Astrocyte (in vitro differentiated cells and primary cell): ENCODE measurements around the gene RAI2. TPM values are rescaled to one million over a fixed set of nuclear protein-coding genes. Genes with fewer than 3 reads are reported as not detected.

Experiments used
- DNase-seq: peaks from one replicate; pipeline ENCODE4 v3.0.0-alpha.2; 2010; ENCODE audit warnings: low read depth
- FAIRE-seq: peaks from 2 replicates; lab custom pipeline; 2011; peaks lifted over from hg19 to GRCh38; lab: Jason Lieb, UNC
- H2AFZ ChIP-seq: 2 replicates; pipeline ENCODE4 v1.6.0; 2012; ENCODE audit warnings: low read depth, low read length, inconsistent platforms
- H3K27ac ChIP-seq: 2 replicates; pipeline ENCODE4 v1.5.1; 2011; ENCODE audit warnings: low read depth, low read length, inconsistent platforms
- H3K27me3 ChIP-seq: 2 replicates; pipeline ENCODE4 v1.6.0; 2011; ENCODE audit warnings: low read length, inconsistent platforms; ENCODE audit not compliant: insufficient read depth
- H3K36me3 ChIP-seq: 2 replicates; pipeline ENCODE4 v1.5.1; 2011; ENCODE audit warnings: low read length, inconsistent platforms; ENCODE audit not compliant: insufficient read depth
- H3K4me1 ChIP-seq: 2 replicates; pipeline ENCODE4 v1.5.1; 2011; ENCODE audit warnings: low read length, inconsistent platforms; ENCODE audit not compliant: insufficient read depth
- H3K4me2 ChIP-seq: 2 replicates; pipeline ENCODE4 v1.6.0; 2012; ENCODE audit warnings: low read length, inconsistent platforms
- H3K4me3 ChIP-seq: 2 replicates; pipeline ENCODE4 v1.5.1; 2011; ENCODE audit warnings: low read depth, mild to moderate bottlenecking, low read length, inconsistent platforms; ENCODE audit not compliant: insufficient read depth
- H3K79me2 ChIP-seq: 2 replicates; pipeline ENCODE4 v1.6.0; 2012; ENCODE audit warnings: mild to moderate bottlenecking, low read length, inconsistent platforms; ENCODE audit not compliant: insufficient read depth
- H3K9ac ChIP-seq: 2 replicates; pipeline ENCODE4 v1.6.0; 2012; ENCODE audit warnings: mild to moderate bottlenecking, low read length, inconsistent platforms
- H3K9me3 ChIP-seq: 2 replicates; pipeline ENCODE4 v1.5.1; 2012; ENCODE audit warnings: low read depth, mild to moderate bottlenecking, low read length, inconsistent platforms; ENCODE audit not compliant: insufficient read depth
- H4K20me1 ChIP-seq: 2 replicates; pipeline ENCODE4 v1.6.0; 2012; ENCODE audit warnings: low read length, inconsistent platforms; ENCODE audit not compliant: insufficient read depth
- H3K27ac Mint-ChIP-seq: one replicate; pipeline ENCODE4 v1.8.0; 2021; ENCODE audit warnings: mild to moderate bottlenecking, mixed read lengths; ENCODE audit not compliant: unreplicated experiment
- H3K27me3 Mint-ChIP-seq: one replicate; pipeline ENCODE4 v1.8.0; 2021; ENCODE audit warnings: low read depth, mixed read lengths; ENCODE audit not compliant: unreplicated experiment
- H3K36me3 Mint-ChIP-seq: one replicate; pipeline ENCODE4 v1.8.0; 2021; ENCODE audit warnings: low read depth, mixed read lengths; ENCODE audit not compliant: unreplicated experiment
- H3K4me1 Mint-ChIP-seq: one replicate; pipeline ENCODE4 v1.8.0; 2021; ENCODE audit warnings: low read depth, mixed read lengths; ENCODE audit not compliant: unreplicated experiment
- H3K4me3 Mint-ChIP-seq: one replicate; pipeline ENCODE4 v1.8.0; 2021; ENCODE audit warnings: mild to moderate bottlenecking, moderate library complexity, mixed read lengths; ENCODE audit not compliant: unreplicated experiment
- H3K9me3 Mint-ChIP-seq: one replicate; pipeline ENCODE4 v1.8.0; 2021; ENCODE audit warnings: mild to moderate bottlenecking, mixed read lengths; ENCODE audit not compliant: unreplicated experiment
- EZH2 ChIP-seq: IDR thresholded peaks from 2 replicates; pipeline ENCODE4 v1.6.1; 2012; ENCODE audit warnings: mild to moderate bottlenecking, low read length, inconsistent platforms; ENCODE audit not compliant: insufficient read depth
- total RNA-seq: library from RNA; stranded (reverse); gene quantifications from 2 replicates; pipeline ENCODE4 v1.2.1, GENCODE V29; 2021
- TF ChIP-seq, protein P1 (sequence below): IDR thresholded peaks from 2 replicates; pipeline ENCODE4 v1.5.1; 2011; ENCODE audit warnings: low read depth, mild to moderate bottlenecking, inconsistent platforms, low read length, moderate library complexity; ENCODE audit not compliant: insufficient read depth

Gene RAI2
- total RNA-seq, 1 donor from 2014 or later: 0.66 TPM

DNA sequence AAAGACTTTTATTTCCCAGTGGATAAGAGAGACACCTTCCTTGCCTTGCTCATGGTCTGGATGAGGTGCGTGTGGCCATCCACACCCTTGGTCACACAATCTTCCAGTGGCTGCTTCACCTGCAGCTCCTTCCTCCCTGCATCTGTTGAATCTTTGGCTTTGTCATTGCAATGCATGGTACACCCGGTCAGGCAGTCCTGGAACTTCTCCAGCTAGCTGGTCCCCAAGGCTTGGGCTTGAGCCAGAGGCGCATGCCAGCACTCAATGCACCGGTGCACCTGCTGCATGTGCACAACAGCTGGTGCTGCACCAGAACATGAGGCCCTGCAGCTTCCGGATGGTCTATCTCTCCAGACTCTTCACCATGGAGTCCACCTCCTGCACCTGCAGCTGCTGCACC lies 92.1 kb downstream of the RAI2 start:
- H4K20me1 ChIP-seq: no peaks in the 10 kb centered on the region
- H3K36me3 ChIP-seq: no peaks in the 10 kb centered on the region
- no peak overlapping the region for H3K4me3 ChIP-seq
- no peak for FAIRE-seq
- H3K79me2 ChIP-seq: no peaks in the 10 kb centered on the region
- Mint-ChIP-seq H3K27me3 (no peaks in the 10 kb centered on the region), H3K4me3 (no peak overlapping the region), H3K36me3 (no peaks in the 10 kb centered on the region), H3K27ac (no peak overlapping the region), H3K9me3 (no peaks in the 10 kb centered on the region), H3K4me1 (no peaks in the 10 kb centered on the region)
- H3K4me2 ChIP-seq: no peak overlapping the region
- DNase-seq: no peak
- H3K4me1 ChIP-seq: no peaks in the 10 kb centered on the region
- TF ChIP-seq, protein P1, sequence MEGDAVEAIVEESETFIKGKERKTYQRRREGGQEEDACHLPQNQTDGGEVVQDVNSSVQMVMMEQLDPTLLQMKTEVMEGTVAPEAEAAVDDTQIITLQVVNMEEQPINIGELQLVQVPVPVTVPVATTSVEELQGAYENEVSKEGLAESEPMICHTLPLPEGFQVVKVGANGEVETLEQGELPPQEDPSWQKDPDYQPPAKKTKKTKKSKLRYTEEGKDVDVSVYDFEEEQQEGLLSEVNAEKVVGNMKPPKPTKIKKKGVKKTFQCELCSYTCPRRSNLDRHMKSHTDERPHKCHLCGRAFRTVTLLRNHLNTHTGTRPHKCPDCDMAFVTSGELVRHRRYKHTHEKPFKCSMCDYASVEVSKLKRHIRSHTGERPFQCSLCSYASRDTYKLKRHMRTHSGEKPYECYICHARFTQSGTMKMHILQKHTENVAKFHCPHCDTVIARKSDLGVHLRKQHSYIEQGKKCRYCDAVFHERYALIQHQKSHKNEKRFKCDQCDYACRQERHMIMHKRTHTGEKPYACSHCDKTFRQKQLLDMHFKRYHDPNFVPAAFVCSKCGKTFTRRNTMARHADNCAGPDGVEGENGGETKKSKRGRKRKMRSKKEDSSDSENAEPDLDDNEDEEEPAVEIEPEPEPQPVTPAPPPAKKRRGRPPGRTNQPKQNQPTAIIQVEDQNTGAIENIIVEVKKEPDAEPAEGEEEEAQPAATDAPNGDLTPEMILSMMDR: no peak
- no peak for TF ChIP-seq EZH2
- H3K27me3 ChIP-seq: no peaks in the 10 kb centered on the region
- H2AFZ ChIP-seq: no peak overlapping the region
- H3K9me3 ChIP-seq: no peaks in the 10 kb centered on the region
- no peak overlapping the region for H3K9ac ChIP-seq
- H3K27ac ChIP-seq: no peak overlapping the region

DNA sequence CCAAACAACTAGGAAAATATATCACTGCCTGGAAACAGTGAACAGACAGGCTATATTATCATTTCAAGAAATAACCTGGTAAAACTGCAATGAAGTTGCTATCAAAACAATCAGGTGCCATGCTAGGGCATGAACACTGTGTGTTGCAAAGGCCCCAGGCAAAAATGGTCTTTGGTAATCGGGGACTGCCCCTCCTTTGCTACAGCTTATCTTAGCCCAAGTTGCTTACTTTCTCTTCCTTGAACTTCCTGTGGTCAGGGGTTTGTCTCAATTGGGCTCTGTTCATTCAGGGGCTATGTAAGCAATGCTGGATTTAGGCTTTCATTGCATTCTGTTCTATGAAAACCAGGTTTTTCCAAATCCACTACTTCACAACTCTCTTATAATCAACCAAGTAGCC lies 93.4 kb downstream of the RAI2 start:
- no peak for TF ChIP-seq EZH2
- TF ChIP-seq, protein P1: no peak
- Histone ChIP-seq H3K9ac (no peak overlapping the region), H2AFZ (no peak overlapping the region), H4K20me1 (no peaks in the 10 kb centered on the region), H3K27me3 (no peaks in the 10 kb centered on the region), H3K79me2 (no peaks in the 10 kb centered on the region), H3K9me3 (no peaks in the 10 kb centered on the region), H3K4me3 (no peak overlapping the region), H3K4me2 (no peak overlapping the region), H3K36me3 (no peaks in the 10 kb centered on the region), H3K4me1 (no peaks in the 10 kb centered on the region), H3K27ac (no peak overlapping the region)
- no peaks in the 10 kb centered on the region for H3K27me3 Mint-ChIP-seq
- no peaks in the 10 kb centered on the region for H3K9me3 Mint-ChIP-seq
- no peaks in the 10 kb centered on the region for H3K4me1 Mint-ChIP-seq
- H3K36me3 Mint-ChIP-seq: no peaks in the 10 kb centered on the region
- no peak overlapping the region for H3K4me3 Mint-ChIP-seq
- DNase-seq (no peak), FAIRE-seq (no peak)
- no peak overlapping the region for H3K27ac Mint-ChIP-seq

- H3K9me3 ChIP-seq: no peaks in the 10 kb centered on the region
- H4K20me1 ChIP-seq: no peaks in the 10 kb centered on the region
- no peaks in the 10 kb centered on the region for H3K27me3 ChIP-seq
- FAIRE-seq (no peak), DNase-seq (no peak)
- H3K36me3 ChIP-seq: no peaks in the 10 kb centered on the region
- no peaks in the 10 kb centered on the region for H3K4me1 Mint-ChIP-seq
- no peaks in the 10 kb centered on the region for H3K36me3 Mint-ChIP-seq
- no peaks in the 10 kb centered on the region for H3K4me1 ChIP-seq
- H3K27me3 Mint-ChIP-seq: peaks cover 6% of the 10 kb centered on the region
- H3K4me3 ChIP-seq: no peak overlapping the region
- H3K9me3 Mint-ChIP-seq: no peaks in the 10 kb centered on the region
- no peak overlapping the region for H2AFZ ChIP-seq
- H3K79me2 ChIP-seq: no peaks in the 10 kb centered on the region
- H3K4me2 ChIP-seq: no peak overlapping the region
- H3K27ac Mint-ChIP-seq: peak overlapping the region; percentile 34
- TF ChIP-seq, protein P1: no peak
- no peak for TF ChIP-seq EZH2
- no peak overlapping the region for H3K4me3 Mint-ChIP-seq
- no peak overlapping the region for H3K9ac ChIP-seq
- no peak overlapping the region for H3K27ac ChIP-seq
Observed at GRCh38 chrX:17759990-17760389, 101.1 kb downstream of the RAI2 start.
